NB4 (cell line): ENCODE results near the gene PKDCC.

Experiments used
- MYC ChIP-seq: IDR thresholded peaks from 2 replicates; pipeline ENCODE4 v1.6.1; 2011; ENCODE audit warnings: low read depth, low read length
- POLR2A ChIP-seq: IDR thresholded peaks from 2 replicates; pipeline ENCODE4 v1.6.1; 2011; ENCODE audit warnings: mild to moderate bottlenecking; ENCODE audit not compliant: insufficient read length; ENCODE audit errors: extremely low read depth
- TF ChIP-seq, protein P1 (sequence below): IDR thresholded peaks from one replicate; pipeline ENCODE4 v1.5.1; 2012; ENCODE audit warnings: low read depth, low read length
- TF ChIP-seq, protein P2 (sequence below): IDR thresholded peaks from 2 replicates; pipeline ENCODE4 v1.6.1; 2011; ENCODE audit warnings: low read depth, low read length

DNA sequence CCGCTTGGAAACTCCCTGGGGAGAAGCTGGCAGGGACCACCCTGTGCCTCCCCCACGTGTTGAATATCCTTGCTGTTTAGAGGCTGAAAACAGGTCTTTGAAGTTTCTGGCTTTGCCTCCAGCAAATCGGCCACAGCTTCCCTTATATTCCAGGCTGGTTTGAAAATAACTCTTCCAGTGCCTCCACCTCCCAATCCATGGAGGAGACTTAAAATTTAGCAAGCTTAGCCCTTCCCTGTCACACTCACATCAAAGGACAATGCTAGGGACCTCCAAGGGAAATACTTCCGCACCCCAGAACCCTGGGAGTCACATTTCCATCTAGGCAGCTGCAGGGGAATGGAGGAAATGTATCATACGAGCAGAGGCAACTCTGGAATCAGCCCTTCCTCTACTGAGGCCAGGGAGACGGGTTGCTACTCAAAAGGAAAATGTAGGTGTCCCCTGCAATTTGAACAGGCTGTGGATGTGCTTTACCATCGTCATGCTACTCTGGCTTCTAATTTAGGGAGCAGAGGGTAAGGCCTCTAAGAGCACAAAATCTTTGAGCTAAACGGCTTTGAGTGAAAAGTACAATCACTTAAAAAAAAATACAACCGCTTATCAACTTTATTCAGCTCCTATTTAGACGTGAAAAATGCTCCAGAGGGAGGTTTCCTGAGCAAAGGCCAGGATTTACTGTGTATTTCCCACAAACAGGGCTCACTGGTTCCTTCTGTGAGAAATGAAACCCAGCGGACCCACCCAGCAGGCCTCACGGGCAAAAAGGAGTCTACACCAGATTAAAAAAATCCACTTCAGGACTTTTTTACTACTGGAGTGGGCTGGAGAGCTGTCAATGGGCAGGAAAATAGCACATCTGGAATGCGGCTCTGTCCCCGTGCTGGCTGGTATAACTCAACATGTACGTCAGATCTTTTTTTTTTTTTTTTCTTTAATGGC, 49.4 kb upstream of the PKDCC start:
- TF ChIP-seq, protein P1, sequence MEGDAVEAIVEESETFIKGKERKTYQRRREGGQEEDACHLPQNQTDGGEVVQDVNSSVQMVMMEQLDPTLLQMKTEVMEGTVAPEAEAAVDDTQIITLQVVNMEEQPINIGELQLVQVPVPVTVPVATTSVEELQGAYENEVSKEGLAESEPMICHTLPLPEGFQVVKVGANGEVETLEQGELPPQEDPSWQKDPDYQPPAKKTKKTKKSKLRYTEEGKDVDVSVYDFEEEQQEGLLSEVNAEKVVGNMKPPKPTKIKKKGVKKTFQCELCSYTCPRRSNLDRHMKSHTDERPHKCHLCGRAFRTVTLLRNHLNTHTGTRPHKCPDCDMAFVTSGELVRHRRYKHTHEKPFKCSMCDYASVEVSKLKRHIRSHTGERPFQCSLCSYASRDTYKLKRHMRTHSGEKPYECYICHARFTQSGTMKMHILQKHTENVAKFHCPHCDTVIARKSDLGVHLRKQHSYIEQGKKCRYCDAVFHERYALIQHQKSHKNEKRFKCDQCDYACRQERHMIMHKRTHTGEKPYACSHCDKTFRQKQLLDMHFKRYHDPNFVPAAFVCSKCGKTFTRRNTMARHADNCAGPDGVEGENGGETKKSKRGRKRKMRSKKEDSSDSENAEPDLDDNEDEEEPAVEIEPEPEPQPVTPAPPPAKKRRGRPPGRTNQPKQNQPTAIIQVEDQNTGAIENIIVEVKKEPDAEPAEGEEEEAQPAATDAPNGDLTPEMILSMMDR: no peak
- TF ChIP-seq POLR2A: no peak
- TF ChIP-seq, protein P2, sequence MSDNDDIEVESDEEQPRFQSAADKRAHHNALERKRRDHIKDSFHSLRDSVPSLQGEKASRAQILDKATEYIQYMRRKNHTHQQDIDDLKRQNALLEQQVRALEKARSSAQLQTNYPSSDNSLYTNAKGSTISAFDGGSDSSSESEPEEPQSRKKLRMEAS: no peak
- no peak for TF ChIP-seq MYC
